Measurements from ENCODE around the gene LRRC4C.

LRRC4C gene

GRCh38 chr11:41384329-41384728 is 75.1 kb downstream of the LRRC4C start:
- no peaks in the 10 kb centered on the region for H4K20me1 ChIP-seq (ENCODE audit: insufficient read depth, low read length)
- no peaks in the 10 kb centered on the region for H3K36me3 ChIP-seq (ENCODE audit: insufficient read depth, low read length)
- no peaks in the 10 kb centered on the region for H3K4me1 ChIP-seq (ENCODE audit: insufficient read depth, low read length)
- no peak overlapping the region for H3K4me3 ChIP-seq (ENCODE audit: low read depth in 1 of 2, low read length in 2 of 2)
- no peak for TF ChIP-seq CTCF (IDR thresholded peaks at IDR 0.05; ENCODE audit: borderline replicate concordance, extremely low read depth, low read length, poor library complexity, severe bottlenecking)
- H2AFZ ChIP-seq (ENCODE audit: low read depth, low read length) = no peak overlapping the region
- no peaks in the 10 kb centered on the region for H3K79me2 ChIP-seq (ENCODE audit: insufficient read depth, low read length)
- ATAC-seq (ENCODE audit: insufficient read depth, low read depth) (no peak), DNase-seq (no peak)
- no peak overlapping the region for H3K4me2 ChIP-seq (ENCODE audit: insufficient read depth, low read length)
- no peak overlapping the region for H3K27ac ChIP-seq (ENCODE audit: low read length)
- no peaks in the 10 kb centered on the region for H3K27me3 ChIP-seq (ENCODE audit: insufficient read depth, low read length, poor library complexity)
- no peak overlapping the region for H3K9ac ChIP-seq (ENCODE audit: low read depth, low read length)
- no peaks in the 10 kb centered on the region for H3K9me3 ChIP-seq (ENCODE audit: insufficient read depth, low read length, severe bottlenecking)

- Histone ChIP-seq H3K79me2 (ENCODE audit: insufficient read depth, low read length) (no peaks in the 10 kb centered on the region), H3K4me3 (ENCODE audit: low read depth in 1 of 2, low read length in 2 of 2) (no peak overlapping the region), H4K20me1 (ENCODE audit: insufficient read depth, low read length) (no peaks in the 10 kb centered on the region), H3K9me3 (ENCODE audit: insufficient read depth, low read length, severe bottlenecking) (no peaks in the 10 kb centered on the region), H3K27ac (ENCODE audit: low read length) (no peak overlapping the region), H3K9ac (ENCODE audit: low read depth, low read length) (no peak overlapping the region), H3K4me2 (ENCODE audit: insufficient read depth, low read length) (no peak overlapping the region), H3K36me3 (ENCODE audit: insufficient read depth, low read length) (no peaks in the 10 kb centered on the region), H3K27me3 (ENCODE audit: insufficient read depth, low read length, poor library complexity) (no peaks in the 10 kb centered on the region), H3K4me1 (ENCODE audit: insufficient read depth, low read length) (no peaks in the 10 kb centered on the region), H2AFZ (ENCODE audit: low read depth, low read length) (no peak overlapping the region)
- DNase-seq = no peak
- no peak for TF ChIP-seq CTCF (IDR thresholded peaks at IDR 0.05; ENCODE audit: borderline replicate concordance, extremely low read depth, low read length, poor library complexity, severe bottlenecking)
- ATAC-seq (ENCODE audit: insufficient read depth, low read depth) = no peak
Observed at GRCh38 chr11:41383768-41384167, 75.7 kb downstream of the LRRC4C start.

- no peaks in the 10 kb centered on the region for H3K4me1 ChIP-seq (ENCODE audit: insufficient read depth, low read length)
- H2AFZ ChIP-seq (ENCODE audit: low read depth, low read length) = no peak overlapping the region
- TF ChIP-seq CTCF (IDR thresholded peaks at IDR 0.05; ENCODE audit: borderline replicate concordance, extremely low read depth, low read length, poor library complexity, severe bottlenecking) = no peak
- no peak for TF ChIP-seq EZH2 (IDR thresholded peaks at IDR 0.05; ENCODE audit: borderline replicate concordance, low read depth, low read length, severe bottlenecking)
- no peaks in the 10 kb centered on the region for H3K79me2 ChIP-seq (ENCODE audit: insufficient read depth, low read length)
- H3K9ac ChIP-seq (ENCODE audit: low read depth, low read length) = no peak overlapping the region
- no peaks in the 10 kb centered on the region for H4K20me1 ChIP-seq (ENCODE audit: insufficient read depth, low read length)
- no peaks in the 10 kb centered on the region for H3K27me3 ChIP-seq (ENCODE audit: insufficient read depth, low read length, poor library complexity)
- no peaks in the 10 kb centered on the region for H3K36me3 ChIP-seq (ENCODE audit: insufficient read depth, low read length)
- ATAC-seq (ENCODE audit: insufficient read depth, low read depth) (no peak), DNase-seq (no peak)
- H3K9me3 ChIP-seq (ENCODE audit: insufficient read depth, low read length, severe bottlenecking) = no peaks in the 10 kb centered on the region
- H3K27ac ChIP-seq (ENCODE audit: low read length) = no peak overlapping the region
- H3K4me2 ChIP-seq (ENCODE audit: insufficient read depth, low read length) = no peak overlapping the region
- no peak overlapping the region for H3K4me3 ChIP-seq (ENCODE audit: low read depth in 1 of 2, low read length in 2 of 2)
Observed at GRCh38 chr11:41382927-41383326, 76.5 kb downstream of the LRRC4C start.

- H3K79me2 ChIP-seq (ENCODE audit: insufficient read depth, low read length) = no peaks in the 10 kb centered on the region
- no peaks in the 10 kb centered on the region for H3K36me3 ChIP-seq (ENCODE audit: insufficient read depth, low read length)
- H3K9me3 ChIP-seq (ENCODE audit: insufficient read depth, low read length, severe bottlenecking) = no peaks in the 10 kb centered on the region
- no peaks in the 10 kb centered on the region for H3K27me3 ChIP-seq (ENCODE audit: insufficient read depth, low read length, poor library complexity)
- no peak overlapping the region for H3K27ac ChIP-seq (ENCODE audit: low read length)
- H3K4me2 ChIP-seq (ENCODE audit: insufficient read depth, low read length) = no peak overlapping the region
- H3K4me3 ChIP-seq (ENCODE audit: low read depth in 1 of 2, low read length in 2 of 2) = no peak overlapping the region
- H2AFZ ChIP-seq (ENCODE audit: low read depth, low read length) = no peak overlapping the region
- no peaks in the 10 kb centered on the region for H3K4me1 ChIP-seq (ENCODE audit: insufficient read depth, low read length)
- ATAC-seq (ENCODE audit: insufficient read depth, low read depth) (no peak), DNase-seq (no peak)
- TF ChIP-seq CTCF (IDR thresholded peaks at IDR 0.05; ENCODE audit: borderline replicate concordance, extremely low read depth, low read length, poor library complexity, severe bottlenecking) = no peak
- TF ChIP-seq EZH2 (IDR thresholded peaks at IDR 0.05; ENCODE audit: borderline replicate concordance, low read depth, low read length, severe bottlenecking) = no peak
- no peaks in the 10 kb centered on the region for H4K20me1 ChIP-seq (ENCODE audit: insufficient read depth, low read length)
- no peak overlapping the region for H3K9ac ChIP-seq (ENCODE audit: low read depth, low read length)
Observed at GRCh38 chr11:41379084-41379483, 80.4 kb downstream of the LRRC4C start.
